IMR-90 (cell line): ENCODE results near the gene SOCS2. TPM values are rescaled to one million over a fixed set of nuclear protein-coding genes. Genes with fewer than 3 reads are reported as not detected.
"Not testable (repeated sequence)": the region's sequence is repeated elsewhere in the genome, so short reads cannot be mapped to it uniquely, and the experiment has no call there.

Experiments
- ATAC-seq: fragments of 200-7000 bp; cut with Tn5 transposase; 2 replicates; pipeline ENCODE4 v1.9.1; 2020; ENCODE audit warnings: low read depth, mild to moderate bottlenecking, moderate library complexity
- BruUV-seq: library from RNA; stranded (reverse); fragments of 400-500 nt; replicated peaks from 2 replicates; lab custom pipeline; 2021; lab: Mats Ljungman, UMichigan
- CTCF ChIA-PET: fragments of 300-600 bp; formaldehyde crosslinking; extraction: SDS; loops from one replicate; lab custom pipeline; 2021; ENCODE audit warnings: antibody characterized with exemption; lab: Yijun Ruan, JAX
- POLR2A ChIA-PET: fragments of 300-600 bp; sonication (Branson Sonifier 250); formaldehyde crosslinking; loops from one replicate; lab custom pipeline; 2022; ENCODE audit warnings: antibody characterized with exemption; ENCODE audit not compliant: unreplicated experiment; lab: Charles Lee
- DNase-seq: peaks from one replicate; pipeline ENCODE4 v3.0.0; 2013
- H2AFZ ChIP-seq: replicated peaks from 2 replicates; pipeline ENCODE3; 2013; ENCODE audit warnings: low read length, mild to moderate bottlenecking; ENCODE audit not compliant: poor library complexity
- H2AK5ac ChIP-seq: 2 replicates; pipeline ENCODE4 v1.6.1; 2013; ENCODE audit warnings: low read depth, low read length, inconsistent platforms
- H2AK9ac ChIP-seq: replicated peaks from 2 replicates; pipeline ENCODE3; 2013; ENCODE audit warnings: mild to moderate bottlenecking, low read depth, low read length, moderate library complexity; ENCODE audit not compliant: poor library complexity
- H2BK120ac ChIP-seq: 2 replicates; pipeline ENCODE4 v1.6.1; 2013; ENCODE audit warnings: low read depth, low read length, inconsistent platforms
- H2BK15ac ChIP-seq: 3 replicates; pipeline ENCODE4 v1.6.1; 2013; ENCODE audit warnings: low read depth, low read length, inconsistent platforms
- H2BK20ac ChIP-seq: 2 replicates; pipeline ENCODE4 v1.6.1; 2013; ENCODE audit warnings: low read depth, mild to moderate bottlenecking, inconsistent platforms, low read length, moderate library complexity
- H2BK5ac ChIP-seq: 2 replicates; pipeline ENCODE4 v1.6.1; 2013; ENCODE audit warnings: mild to moderate bottlenecking, low read depth, low read length, inconsistent platforms; ENCODE audit not compliant: poor library complexity, severe bottlenecking
- H3K14ac ChIP-seq: replicated peaks from 2 replicates; pipeline ENCODE4 v1.6.1; 2013; ENCODE audit warnings: low read depth, low read length, inconsistent platforms
- H3K18ac ChIP-seq: 2 replicates; pipeline ENCODE4 v1.6.1; 2013; ENCODE audit warnings: low read depth, low read length, control low read depth
- H3K23ac ChIP-seq: 2 replicates; pipeline ENCODE4 v1.6.1; 2013; ENCODE audit warnings: low read depth, low read length, inconsistent platforms
- H3K27ac ChIP-seq: 2 replicates; pipeline ENCODE4 v1.5.1; 2013; ENCODE audit warnings: mild to moderate bottlenecking, control low read depth, low read length; ENCODE audit not compliant: insufficient read depth
- H3K27me3 ChIP-seq: 2 replicates; pipeline ENCODE4 v1.6.1; 2013; ENCODE audit warnings: low read length; ENCODE audit not compliant: control insufficient read depth, insufficient read depth
- H3K36me3 ChIP-seq: 2 replicates; pipeline ENCODE4 v1.6.1; 2013; ENCODE audit warnings: low read length, mixed read lengths; ENCODE audit not compliant: control insufficient read depth, insufficient read depth
- H3K4ac ChIP-seq: 2 replicates; pipeline ENCODE4 v1.6.1; 2013; ENCODE audit warnings: low read depth, low read length, inconsistent platforms
- H3K4me1 ChIP-seq: 2 replicates; pipeline ENCODE4 v1.6.1; 2013; ENCODE audit warnings: low read length, mixed read lengths; ENCODE audit not compliant: control insufficient read depth, insufficient read depth
- H3K4me2 ChIP-seq: 2 replicates; pipeline ENCODE4 v1.6.1; 2013; ENCODE audit warnings: low read depth, mild to moderate bottlenecking, control low read depth, low read length, moderate library complexity
- H3K4me3 ChIP-seq: 2 replicates; pipeline ENCODE4 v1.5.1; 2013; ENCODE audit warnings: low read depth, mild to moderate bottlenecking, control low read depth, low read length, moderate library complexity; ENCODE audit not compliant: insufficient read depth
- H3K56ac ChIP-seq: 2 replicates; pipeline ENCODE4 v1.6.1; 2013; ENCODE audit warnings: low read length, inconsistent platforms; ENCODE audit not compliant: insufficient read depth; ENCODE audit errors: extremely low read depth
- H3K79me1 ChIP-seq, 2 experiments: 2 replicates each; pipeline ENCODE4 v1.6.1; 2013; ENCODE audit warnings: low read length in 2 of 2, inconsistent platforms in 1 of 2, low read depth in 1 of 2
- H3K9ac ChIP-seq: 2 replicates; pipeline ENCODE4 v1.6.1; 2013; ENCODE audit warnings: low read depth, low read length, control low read depth
- H3K9me1 ChIP-seq: 2 replicates; pipeline ENCODE4 v1.6.1; 2013; ENCODE audit warnings: low read length, inconsistent platforms; ENCODE audit not compliant: insufficient read depth
- H3K9me3 ChIP-seq: 2 replicates; pipeline ENCODE4 v1.6.1; 2013; ENCODE audit warnings: low read length; ENCODE audit not compliant: control insufficient read depth, insufficient read depth
- H4K20me1 ChIP-seq: 2 replicates; pipeline ENCODE4 v1.6.1; 2013; ENCODE audit warnings: low read length, inconsistent platforms; ENCODE audit not compliant: insufficient read depth
- H4K5ac ChIP-seq: 2 replicates; pipeline ENCODE4 v1.6.1; 2013; ENCODE audit warnings: mild to moderate bottlenecking, low read depth, low read length, control low read depth
- H4K8ac ChIP-seq, 2 experiments: 2 replicates each; pipeline ENCODE4 v1.6.1; 2013; ENCODE audit warnings: low read depth in 2 of 2, low read length in 2 of 2, control low read depth in 1 of 2, inconsistent platforms in 1 of 2
- H4K91ac ChIP-seq: 2 replicates; pipeline ENCODE4 v1.6.1; 2013; ENCODE audit warnings: low read depth, low read length, inconsistent platforms; ENCODE audit not compliant: insufficient read depth
- CEBPB ChIP-seq: IDR thresholded peaks from 2 replicates; pipeline ENCODE4 v1.6.1; 2012; ENCODE audit warnings: low read depth, low read length, improper control_type of control experiment
- CHD1 ChIP-seq: IDR thresholded peaks from 2 replicates; pipeline ENCODE4 v1.6.1; 2012; ENCODE audit warnings: low read depth, low read length, improper control_type of control experiment
- RAD21 ChIP-seq: IDR thresholded peaks from 2 replicates; pipeline ENCODE4 v1.6.1; 2012; ENCODE audit warnings: low read length, improper control_type of control experiment
- WGBS, 2 experiments: methylation state at CpG; one replicate each; pipeline versions ENCODE4 v1.1.5 to v1.1.7; 2013; ENCODE audit warnings: missing lambda C conversion rate in 2 of 2; ENCODE audit not compliant: insufficient read length in 1 of 2; ENCODE audit errors: extremely low coverage in 2 of 2; 5-methylcytosine and 5-hydroxymethylcytosine counted together
- dilution Hi-C: fragments of 300-500 bp; cut with HindIII; formaldehyde crosslinking; loops from one replicate; pipeline ENCODE4 v1.14.3; 2018; ENCODE audit warnings: low sequenced_read_pairs; ENCODE audit not compliant: unreplicated experiment
- in situ Hi-C: fragments of 300-500 bp; cut with MboI; formaldehyde crosslinking; loops from 3 replicates; pipeline ENCODE4 v1.14.3; 2019; ENCODE audit warnings: low sequenced_read_pairs, inconsistent platforms, mixed read lengths
- intact Hi-C: fragments of 100-400 bp; cut with micrococcal nuclease; formaldehyde crosslinking; loops from 2 replicates; pipeline ENCODE4 v1.10.0; 2022
- polyA plus RNA-seq, 3 experiments: library from polyadenylated mRNA; depleted of rRNA; stranded (reverse); fragments of >200 nt; gene quantifications; 2 replicates each; pipeline ENCODE4 v1.2.3, GENCODE V29; 2012; ENCODE audit warnings: low replicate concordance in 1 of 3
- total RNA-seq: library from RNA; depleted of rRNA; stranded (reverse); fragments of >200 nt; gene quantifications from 2 replicates; pipeline ENCODE4 v1.2.3, GENCODE V29; 2012

Gene SOCS2
- total and polyA plus RNA-seq, 2 of the 4 experiments (the other 2 are of a cell fraction) = 12.0 to 12.4 TPM

GRCh38 chr12:93624595-93625294 is 52.3 kb downstream of the SOCS2 start (continued):
- TF ChIP-seq RAD21 (no peak), CHD1 (no peak)

GRCh38 chr12:93625295-93625645 is 52.8 kb downstream of the SOCS2 start:
- peak overlapping the region; percentile 81 for H3K56ac ChIP-seq
- H3K4ac ChIP-seq = peak overlapping the region; percentile 96
- intact Hi-C loops, H2AFZ ChIP-seq, H3K9me3 ChIP-seq, H2AK5ac ChIP-seq, H2AK9ac ChIP-seq, in situ Hi-C loops, H2BK15ac ChIP-seq, POLR2A ChIA-PET, DNase-seq, H3K4me3 ChIP-seq, H4K20me1 ChIP-seq, H3K27me3 ChIP-seq, H3K36me3 ChIP-seq, BruUV-seq, dilution Hi-C loops, H3K9me1 ChIP-seq: not testable (repeated sequence)
- peak overlapping the region; percentile 99 for H2BK20ac ChIP-seq
- peak overlapping the region; percentile 92 for H3K18ac ChIP-seq
- peaks cover 15% of the 10 kb centered on the region for H3K4me1 ChIP-seq
- peak; percentile 23; the same call in 1 of the 2 replicates for TF ChIP-seq CEBPB
- H2BK120ac ChIP-seq = peak overlapping the region; percentile 99
- H4K5ac ChIP-seq = peak overlapping the region; percentile 87
- peak overlapping the region; percentile 30; the same call in 1 of the 2 replicates for H3K9ac ChIP-seq
- CTCF ChIA-PET = interaction anchor here (0.6 kb wide), 1 partner anchor 49 kb away, joined by 6 read pairs; no protein-coding TSS in a partner anchor
- ATAC-seq = peak; percentile 18; the same call in 1 of the 2 replicates
- peak overlapping the region; percentile 92 for H2BK5ac ChIP-seq
- peak overlapping the region; percentile 100 for H3K27ac ChIP-seq
- H3K23ac ChIP-seq = peak overlapping the region; percentile 37; the same call in 1 of the 2 replicates
- H3K14ac ChIP-seq = peak overlapping the region; percentile 65; the same call in 1 of the 2 replicates
- H3K79me1 ChIP-seq = peaks cover 0 to 26% of the 10 kb centered on the region in 2 experiments; a peak in 2 of 4 replicates
- peak overlapping the region; percentile 48 for H3K4me2 ChIP-seq
- WGBS, 2 experiments = no CpG with 5 or more reads among the region's 8 CpGs
- H4K8ac ChIP-seq = peak overlapping the region; percentile 54 to 93; a peak in 3 of 4 replicates
- H4K91ac ChIP-seq = peak overlapping the region; percentile 86; the same call in 1 of the 2 replicates
